GM21576 (cell line): Measurements from ENCODE around the gene THAP4.
"Not testable (repeated sequence)": the region's sequence is repeated elsewhere in the genome, so short reads cannot be mapped to it uniquely, and the experiment has no call there.

Experiments used
- ATAC-seq: cut with Tn5 transposase; IDR thresholded peaks from one replicate; pipeline ENCODE4 v1.9.1; 2021; ENCODE audit warnings: mild to moderate bottlenecking, moderate library complexity; ENCODE audit not compliant: unreplicated experiment

The THAP4 gene

DNA sequence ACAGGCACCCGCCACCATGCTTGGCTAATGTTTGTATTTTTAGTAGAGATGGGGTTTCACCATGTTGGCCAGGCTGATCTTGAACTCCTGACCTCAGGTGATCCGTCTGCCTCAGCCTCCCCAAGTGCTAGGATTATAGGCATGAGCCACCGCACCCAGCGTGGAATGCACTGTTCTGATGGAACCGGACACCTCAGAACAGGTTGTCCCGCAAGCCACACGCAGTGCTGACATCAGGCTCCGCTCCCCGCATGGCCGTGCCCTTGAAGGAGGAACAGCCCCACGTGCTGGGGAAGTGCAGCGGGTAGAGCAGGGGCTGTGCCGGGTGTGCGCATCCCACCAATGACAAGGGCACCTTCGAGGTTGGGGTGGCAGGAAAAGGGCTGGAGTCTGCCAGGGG is 69.7 kb downstream of the THAP4 start:
- not testable (repeated sequence) for ATAC-seq

DNA sequence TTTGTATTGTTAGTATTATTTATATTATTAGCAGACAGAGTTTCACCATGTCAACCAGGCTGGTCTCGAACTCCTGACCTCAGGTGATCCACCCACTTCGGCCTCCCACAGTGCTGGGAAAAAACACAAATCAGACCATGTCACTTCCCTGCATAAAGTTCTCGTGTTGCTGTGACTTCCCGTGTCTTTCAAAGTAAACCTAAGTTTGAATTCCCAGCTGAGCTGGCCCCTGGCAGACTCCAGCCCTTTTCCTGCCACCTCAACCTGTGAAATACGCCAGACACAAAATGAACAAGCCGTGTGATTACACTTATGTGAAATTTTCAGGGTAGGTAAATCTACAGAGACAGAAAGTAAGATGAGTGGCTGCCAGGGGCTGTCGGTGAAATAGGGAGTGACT is 70.5 kb downstream of the THAP4 start:
- ATAC-seq = no peak

DNA sequence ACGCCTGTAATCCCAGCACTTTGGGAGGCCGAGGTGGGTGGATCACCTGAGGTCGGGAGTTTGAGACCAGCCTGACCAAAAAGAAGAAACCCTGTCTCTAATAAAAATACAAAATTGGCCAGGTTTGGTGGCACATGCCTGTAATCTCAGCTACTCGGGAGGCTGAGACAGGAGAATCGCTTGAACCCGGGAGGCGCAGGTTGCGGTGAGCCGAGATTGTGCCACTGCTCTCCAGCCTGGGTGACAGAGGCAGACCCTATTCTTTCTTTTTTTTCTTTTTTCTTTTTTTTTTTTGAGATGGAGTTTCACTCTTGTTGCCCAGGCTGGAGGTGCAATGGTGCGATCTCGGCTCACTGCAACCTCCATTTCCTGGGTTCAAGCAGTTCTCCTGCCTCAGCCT is 70.9 kb downstream of the THAP4 start:
- ATAC-seq = not testable (repeated sequence)

DNA sequence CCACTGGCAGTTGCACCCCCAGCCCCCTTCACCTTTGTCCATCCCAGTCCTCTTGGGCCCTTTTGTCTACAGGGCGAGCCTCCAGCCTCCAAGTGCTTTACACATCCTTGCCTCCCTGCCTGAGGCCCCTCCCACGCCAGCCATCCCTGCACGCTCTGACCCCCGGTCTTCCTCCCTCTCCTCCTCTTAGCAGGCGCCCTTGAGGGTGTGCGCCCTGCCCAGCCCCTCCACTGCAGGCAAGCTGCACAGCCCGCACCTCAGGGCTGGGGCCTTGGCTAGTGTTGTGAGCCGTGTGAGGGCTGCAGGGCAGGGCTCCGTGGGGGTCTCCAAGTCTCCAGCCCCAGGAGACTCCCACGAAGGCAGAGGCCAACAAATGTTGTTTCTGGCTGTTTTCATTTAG is 71.5 kb downstream of the THAP4 start:
- no peak for ATAC-seq

DNA sequence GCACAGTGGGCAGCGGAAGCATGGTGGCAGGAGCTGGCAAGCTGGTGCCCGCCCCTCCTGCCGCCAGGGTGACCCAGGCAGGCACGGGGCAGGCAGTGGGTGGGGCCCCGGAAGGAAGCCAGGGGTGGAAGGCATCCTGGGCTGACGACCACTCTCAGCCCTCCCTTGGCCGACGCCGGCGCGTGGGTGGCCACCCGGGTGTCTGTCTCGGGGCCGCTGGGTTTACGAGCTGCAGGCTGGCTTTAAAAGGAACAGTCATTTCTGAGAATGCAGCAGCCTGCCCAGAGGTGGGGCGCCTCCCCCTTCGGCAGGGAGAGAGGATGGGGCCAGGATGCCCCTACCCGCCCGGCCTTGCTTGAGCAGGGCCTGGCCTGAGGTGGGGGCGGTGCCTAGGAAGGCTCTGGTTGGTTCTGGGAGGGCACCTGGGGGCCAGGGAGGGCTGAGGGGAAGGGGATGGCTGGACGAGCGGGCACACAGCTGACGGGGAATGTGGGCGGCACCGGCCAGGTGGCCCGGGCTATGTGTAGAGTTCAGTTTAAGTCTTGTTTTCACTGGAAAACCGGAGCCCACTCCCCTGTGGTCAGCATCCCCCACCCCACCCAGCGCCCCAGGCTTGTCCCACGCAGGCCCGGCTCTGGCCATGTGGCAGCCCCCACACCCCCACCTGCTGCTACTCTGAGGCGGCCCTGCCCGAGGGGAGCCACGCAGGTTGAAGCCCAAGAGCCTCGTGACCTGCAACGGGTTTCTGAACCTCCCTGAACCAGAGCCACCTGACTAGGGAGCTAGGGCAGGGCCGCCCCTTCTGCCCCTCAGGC is 72.2 kb downstream of the THAP4 start:
- no peak for ATAC-seq

DNA sequence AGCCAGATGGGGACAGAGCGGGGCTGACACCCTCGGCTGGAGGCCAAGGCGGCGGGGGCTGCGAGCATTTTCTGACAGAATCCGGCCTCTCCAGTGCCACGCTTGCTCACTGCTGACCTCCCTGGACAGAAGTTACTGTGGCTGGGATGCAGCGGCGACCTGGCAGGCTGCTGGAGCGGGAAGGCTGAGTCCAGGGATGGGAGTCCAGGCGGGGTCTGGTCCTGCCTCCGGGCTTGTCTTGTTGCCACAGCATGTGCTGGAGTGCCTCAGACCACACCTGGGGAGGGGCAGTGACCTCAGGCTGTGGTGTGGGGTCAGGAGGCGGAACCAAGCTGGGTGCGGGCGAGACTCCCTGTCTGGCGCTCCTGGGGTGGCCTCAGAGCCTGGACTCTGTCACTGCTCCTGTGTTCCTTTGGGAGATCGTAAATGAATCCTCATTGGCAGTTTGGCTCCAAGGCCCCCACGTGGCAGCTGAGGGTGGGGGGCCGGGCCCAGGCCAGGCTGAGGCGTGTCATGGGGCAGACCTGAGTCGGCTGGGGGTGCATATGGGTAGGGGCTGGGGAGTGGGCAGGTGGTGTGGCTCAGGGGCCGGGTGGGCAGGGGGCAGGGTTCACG is 72.9 kb downstream of the THAP4 start:
- no peak for ATAC-seq

DNA sequence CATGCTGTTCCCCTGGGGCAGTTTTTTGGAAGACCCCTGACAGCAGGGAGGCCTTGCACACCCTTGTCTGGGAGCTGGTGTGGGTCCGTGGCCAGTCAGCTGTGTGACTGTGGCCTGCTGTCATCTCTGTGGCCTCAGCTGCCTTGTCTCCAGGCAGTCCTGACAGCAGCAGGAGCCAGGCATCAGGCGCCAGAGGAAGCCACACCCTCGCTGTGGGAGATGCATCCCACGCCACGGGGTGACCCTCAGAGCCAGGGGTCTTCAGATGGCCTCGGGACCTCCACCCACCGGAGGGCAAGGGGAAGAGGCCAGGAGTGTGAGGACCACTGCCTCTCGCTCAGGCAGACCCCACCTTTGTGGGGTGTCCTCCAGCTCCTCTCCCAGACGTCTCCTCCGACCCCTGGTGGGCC is 73.4 kb downstream of the THAP4 start:
- no peak for ATAC-seq

DNA sequence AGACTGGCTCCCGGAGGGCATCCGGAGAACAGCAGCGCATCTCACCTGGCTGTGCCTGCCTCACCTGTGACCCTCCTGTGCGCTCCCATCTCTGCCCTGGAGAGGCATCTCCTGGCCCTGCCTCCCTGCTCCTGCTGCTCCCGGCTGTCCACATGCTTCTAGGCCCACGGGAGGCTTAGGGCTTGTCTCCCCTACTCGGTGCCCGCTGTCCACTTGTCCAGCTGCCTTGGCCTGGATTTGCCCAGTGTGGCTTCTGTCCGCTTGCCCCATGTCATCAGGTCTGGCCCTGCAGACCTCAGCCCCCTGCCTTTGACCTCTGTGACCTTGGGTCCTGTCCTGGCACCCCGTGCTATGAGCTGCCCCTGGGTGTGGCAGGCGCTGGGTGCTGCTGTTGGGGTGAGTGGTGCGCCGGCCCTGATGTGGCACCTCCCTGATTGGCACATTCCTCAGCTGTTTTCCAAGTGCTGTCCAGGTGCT is 73.9 kb downstream of the THAP4 start:
- ATAC-seq = no peak

DNA sequence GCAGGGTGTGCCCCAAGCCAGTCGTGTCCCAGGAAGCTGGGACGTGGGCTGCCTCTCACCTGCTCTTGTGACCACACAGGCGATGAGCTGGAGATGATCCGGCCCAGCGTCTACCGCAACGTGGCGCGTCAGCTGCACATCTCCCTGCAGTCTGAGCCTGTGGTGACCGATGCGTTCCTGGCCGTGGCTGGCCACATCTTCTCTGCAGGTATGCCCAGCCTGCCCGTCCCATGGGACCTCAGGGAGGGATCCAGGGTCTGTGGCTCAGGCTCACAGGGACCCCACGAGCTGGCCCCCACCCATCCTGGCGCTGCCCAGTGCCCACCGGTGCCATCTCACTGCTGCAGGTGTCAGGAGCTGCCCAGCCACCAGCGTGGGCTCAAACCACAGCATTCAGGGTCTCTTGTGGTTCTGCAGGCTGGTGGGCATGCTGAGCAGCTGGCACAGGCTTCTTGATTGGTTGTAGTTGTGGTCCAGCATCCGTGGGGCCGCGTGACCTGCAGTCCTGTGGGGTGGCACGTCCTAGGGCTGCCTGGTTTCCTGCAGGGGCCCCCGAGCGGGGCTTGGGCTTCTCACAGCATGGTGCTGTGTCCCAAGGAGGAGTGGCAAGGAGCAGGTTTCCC is 74.6 kb downstream of the THAP4 start:
- ATAC-seq = no peak

DNA sequence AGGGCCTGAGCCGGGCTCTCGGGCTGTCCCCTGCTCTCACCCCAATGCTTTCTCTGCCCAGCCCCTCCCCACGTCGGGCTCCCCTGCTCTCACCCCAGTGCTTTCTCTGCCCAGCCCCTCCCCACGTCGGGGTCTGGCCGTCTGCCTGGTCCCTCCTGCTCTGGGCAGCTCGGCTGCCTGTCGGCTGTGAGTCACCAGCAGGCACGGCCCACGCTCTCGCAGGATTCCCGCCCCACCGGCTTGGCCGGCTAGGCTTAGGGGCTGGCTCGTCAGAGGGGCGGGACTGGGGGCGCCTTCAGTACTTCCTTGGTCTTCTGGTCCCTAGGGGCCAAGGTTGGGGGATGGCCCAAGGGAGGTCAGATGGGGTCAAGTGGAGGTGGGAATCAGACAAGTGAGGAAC is 75.1 kb downstream of the THAP4 start:
- no peak for ATAC-seq

DNA sequence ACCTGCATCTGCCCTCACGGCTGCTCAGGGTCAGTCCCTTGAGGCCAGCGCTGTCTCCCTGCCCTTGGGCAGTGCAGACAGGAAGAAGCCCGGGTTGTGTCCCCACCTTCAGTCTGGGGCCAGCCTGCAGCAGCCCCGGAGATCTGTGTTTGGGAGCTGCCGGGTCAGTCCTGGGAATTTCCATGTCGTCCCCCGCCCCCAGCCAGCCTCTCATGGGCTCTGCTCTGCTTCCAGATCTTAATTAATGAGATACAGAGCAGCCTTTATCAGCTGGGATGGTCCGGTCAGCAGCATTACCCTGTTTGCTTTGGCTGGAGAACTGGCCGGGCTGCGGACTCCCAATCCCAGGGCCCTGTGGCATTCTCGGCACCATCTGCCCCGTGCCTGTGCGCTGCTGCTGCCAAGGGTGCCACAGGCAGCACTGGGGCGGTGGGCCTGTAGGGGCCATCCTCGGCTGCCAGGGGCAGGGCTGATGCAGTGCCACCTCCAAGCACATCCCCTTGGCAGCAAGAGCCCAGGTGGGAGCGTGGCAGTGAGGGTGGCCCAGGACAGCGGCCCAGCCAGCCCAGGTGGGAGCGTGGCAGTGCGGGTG is 76.0 kb downstream of the THAP4 start:
- no peak for ATAC-seq

DNA sequence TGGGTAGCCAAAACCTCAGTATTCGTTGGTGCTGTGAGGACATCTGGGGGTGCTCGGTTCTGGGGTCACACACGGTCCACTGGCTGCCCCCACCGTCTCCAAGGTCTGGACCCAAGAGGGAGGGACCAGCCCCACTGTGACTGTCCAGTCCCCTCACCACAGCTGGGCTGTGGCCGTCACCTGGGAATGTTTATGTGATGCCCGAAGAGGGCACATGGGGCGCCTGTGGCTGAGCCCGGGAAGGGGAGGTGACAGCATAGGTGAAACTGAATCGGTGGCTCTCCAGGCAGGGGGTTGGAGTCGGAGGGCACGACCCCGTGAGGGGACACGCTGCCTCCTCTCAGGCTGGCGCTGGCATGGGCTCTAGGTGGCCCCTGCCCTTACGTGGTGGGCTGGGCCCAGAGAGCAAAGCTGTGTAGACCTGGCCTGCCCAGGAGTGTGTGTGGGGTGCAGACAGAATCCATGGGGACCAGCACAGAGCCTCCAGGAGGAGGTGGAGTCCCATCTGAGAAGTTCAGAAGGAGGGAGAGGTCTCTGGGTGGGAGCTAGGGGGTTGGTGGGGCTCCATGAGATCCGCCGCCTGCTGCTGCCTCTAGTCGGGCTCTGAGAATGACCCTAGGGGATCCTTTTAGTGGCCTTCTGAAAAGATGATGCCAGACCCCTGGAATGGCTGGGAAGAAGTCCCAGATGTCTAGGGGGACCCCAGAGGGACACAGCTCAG is 76.6 kb downstream of the THAP4 start:
- no peak for ATAC-seq

DNA sequence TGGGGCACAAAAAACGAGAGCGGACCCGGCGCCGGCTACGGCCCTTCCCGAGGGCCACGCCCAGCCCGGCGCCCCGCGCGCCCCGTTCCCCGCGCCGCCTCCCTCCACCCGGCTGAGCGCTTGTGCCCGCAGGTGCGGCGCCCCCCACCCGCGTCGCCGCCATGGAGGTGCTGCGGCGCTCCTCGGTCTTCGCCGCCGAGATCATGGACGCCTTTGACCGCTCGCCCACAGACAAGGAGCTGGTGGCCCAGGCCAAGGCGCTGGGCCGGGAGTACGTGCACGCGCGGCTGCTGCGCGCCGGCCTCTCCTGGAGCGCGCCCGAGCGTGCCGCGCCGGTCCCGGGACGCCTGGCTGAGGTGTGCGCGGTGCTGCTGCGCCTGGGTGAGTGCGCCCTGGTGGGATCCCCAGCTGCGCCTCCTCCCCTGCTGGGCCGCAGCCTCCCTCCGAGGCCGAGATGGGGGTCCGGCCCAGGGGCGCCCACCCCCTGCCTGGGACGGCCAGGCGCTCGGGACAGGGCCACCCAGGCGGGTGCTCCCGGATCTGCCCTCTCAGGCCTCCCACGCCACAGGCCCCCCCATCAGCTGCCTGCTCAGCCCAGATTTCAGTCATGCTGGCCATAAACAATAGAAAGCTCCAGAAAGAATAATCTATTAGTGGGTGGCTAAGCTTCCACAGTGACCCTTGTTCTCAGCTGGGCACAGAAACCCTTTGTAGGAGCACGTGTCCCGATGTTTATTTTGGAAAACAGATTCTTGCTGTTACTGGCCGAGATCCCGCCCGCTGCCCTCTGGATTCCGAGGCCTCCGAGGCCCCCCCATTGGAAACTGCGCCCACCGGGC is 77.4 kb downstream of the THAP4 start:
- ATAC-seq = no peak

DNA sequence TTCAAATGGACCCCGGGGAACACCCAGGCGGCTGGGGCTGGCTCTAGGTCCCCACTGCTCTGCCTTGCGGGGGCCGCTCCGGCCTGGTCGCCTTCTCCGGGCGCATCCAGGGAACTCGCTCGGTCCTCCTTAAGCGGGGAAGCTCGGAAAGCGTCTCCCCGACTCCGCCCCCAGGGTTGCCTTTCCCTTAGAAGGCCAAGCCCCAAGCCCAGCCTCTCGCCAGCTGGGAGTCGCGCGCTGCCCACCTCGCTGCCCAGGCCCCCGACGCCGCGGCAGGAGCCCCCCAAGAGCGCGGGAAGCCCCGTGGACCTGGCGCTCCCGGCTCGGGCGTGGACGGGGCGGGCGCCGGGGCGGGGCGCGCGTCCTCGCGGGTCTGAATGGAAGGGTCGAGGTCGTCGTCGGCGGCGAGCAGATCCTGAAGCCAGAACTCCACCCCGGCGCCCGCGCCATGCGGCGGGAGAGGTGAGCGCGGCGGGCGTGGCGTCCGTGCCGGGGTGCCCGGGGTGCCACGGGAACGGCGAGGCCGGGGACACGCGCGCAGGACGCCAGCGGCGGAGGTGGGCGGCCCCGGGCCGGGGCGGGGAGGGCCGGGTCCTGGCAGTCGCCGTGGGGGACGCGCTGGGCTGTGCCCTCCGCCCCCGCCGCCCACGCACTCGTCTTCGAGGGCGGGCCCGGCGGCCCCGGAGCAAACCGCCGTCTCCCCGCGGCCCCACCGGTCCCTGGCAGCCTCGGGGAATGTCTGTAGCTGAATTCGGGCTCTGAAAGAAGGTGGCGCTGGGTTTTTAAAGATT is 78.2 kb downstream of the THAP4 start, which contains the start of gene BOK:
TSS of gene BOK (plus strand) at position 214 of the 791 bp plus-strand sequence. CDS start 739 bp downstream, outside the sequence.
- ATAC-seq = no peak

DNA sequence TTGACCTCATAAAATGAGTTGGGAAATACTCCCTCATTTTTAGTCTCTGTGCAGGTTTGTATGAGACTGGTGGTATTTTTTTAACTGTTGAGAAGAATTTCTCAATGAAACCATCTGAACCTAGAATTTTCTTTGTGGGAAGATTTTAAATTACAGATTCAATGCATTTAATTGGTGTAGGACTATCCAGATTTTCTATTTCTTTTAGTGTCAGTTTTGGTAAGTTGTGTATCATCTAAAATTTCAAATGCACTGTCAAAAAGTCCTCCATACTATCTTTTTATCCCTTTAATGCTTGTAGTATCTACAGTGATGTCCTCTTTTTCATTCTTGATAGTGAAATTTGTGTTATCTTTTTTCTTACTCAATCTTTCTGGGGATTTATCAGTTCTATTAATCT is 80.2 kb downstream of the THAP4 start:
- ATAC-seq = no peak

DNA sequence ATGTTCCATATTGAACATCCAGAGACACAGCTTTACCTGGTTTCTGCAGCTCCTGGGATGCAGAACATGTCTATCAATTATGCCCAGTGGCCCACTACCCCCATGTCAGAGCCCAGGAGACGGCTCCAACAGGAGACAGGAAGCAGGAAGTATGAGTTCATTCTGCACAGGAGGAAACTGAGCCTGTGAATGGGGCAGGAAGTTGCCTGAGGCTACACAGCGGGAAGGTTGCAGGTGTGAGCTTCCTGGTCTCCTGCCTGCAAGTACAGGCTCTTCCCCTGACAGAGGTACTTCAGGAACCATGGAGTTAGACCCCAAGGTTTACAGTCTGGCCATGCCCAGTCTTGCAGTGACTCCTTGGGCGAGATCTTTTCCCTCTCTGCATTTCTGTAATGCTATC is 81.2 kb downstream of the THAP4 start:
- ATAC-seq = no peak

DNA sequence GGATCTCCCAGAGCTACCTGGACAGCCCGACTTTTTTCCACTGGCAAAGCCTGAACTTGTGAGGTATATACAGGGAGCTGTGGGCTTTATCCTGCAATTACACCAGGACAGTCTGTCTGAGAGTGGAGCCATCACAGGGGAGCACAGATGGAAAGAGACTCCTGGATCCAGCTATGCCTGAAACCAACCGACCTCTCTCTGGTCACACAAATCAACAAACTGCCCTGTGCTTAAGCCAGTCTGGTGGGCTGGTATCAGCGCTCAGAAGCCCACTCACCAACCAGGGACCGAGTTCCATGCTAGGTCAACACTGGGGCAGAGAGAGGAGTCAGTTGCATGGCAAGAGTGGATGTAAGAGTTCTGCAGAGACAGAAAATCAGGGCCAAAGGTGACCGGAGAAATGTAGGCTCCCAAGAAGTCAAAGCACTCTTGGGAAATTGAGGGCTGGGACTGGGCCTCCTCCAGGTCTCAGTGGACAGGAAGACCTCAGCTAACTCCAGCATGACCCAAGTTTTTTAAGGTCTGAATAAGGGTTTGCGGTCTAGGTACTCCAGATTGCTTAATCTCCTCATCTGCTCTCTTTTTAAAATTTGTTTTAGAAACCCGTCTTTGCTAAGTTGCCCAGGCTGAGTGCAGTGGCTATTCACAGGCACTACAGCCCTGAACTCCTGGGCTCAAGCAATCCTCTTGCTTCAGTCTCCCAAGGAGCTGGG is 82.2 kb downstream of the THAP4 start:
- no peak for ATAC-seq

DNA sequence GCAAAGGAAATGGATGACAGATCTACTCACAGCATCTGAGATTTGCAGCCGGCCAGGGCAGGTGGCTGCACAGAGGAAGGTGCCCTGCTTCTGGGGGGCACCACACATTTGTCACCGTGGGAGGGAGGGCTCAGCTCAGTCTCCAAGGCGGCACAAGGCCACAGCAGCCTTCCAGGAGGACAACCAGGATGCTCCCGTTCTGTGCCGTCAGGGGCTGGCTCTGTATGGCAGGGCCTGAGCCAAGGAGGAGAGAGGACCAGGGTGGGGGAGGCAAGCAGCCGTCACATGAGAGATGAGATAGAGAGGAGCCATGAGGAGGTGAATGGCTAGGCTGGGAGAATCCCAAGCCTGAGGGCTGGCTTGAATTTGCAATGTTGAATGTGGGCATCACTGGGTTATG is 83.0 kb downstream of the THAP4 start:
- ATAC-seq = no peak

DNA sequence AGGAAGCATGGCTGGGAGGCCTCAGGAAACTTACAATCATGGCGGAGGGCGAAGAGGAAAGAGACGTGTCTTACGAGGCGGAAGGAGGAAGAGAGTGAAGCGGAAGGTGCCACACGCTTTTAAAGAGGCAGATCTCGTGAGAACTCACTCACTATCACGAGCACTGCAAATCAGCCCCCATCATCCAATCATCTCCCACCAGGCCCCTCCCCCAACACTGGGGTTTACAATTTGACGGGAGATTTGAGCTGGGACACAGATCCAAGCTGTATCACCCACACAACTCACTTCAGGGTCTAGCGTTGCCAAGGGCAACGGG is 83.5 kb downstream of the THAP4 start:
- ATAC-seq = no peak
